ENCODE measurements around the gene EEIG1.

DNA sequence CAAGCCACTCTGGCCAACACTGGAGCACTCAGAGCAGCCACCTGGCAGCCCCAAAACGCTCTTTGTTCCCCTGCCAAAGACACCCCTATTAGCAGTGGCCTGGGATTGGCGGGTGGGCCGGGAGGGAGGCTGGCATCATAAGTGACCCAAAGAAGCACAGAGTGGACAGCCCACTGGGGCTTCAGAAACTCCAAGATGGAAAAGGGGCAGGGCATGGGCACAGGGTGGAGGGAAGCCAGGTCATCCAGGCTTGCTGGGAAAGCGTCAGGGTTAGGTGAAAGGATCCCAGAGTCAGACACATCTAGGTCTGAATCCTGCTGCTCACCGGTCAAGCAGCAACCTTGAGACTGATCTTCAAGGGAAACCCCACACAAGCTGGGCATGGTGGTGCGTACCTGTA, 14.8 kb downstream of the EEIG1 start:
- TF ChIP-seq POLR2A (IDR thresholded peaks at IDR 0.05; ENCODE audit: low read length), result no peak
- TF ChIP-seq GATA1 (IDR thresholded peaks at IDR 0.05; ENCODE audit: low read depth, low read length), result no peak

All from erythroblast (primary cell).